HCT116 (cell line): ENCODE data around the gene SNTG2. TPM values are rescaled to one million over a fixed set of nuclear protein-coding genes. Genes with fewer than 3 reads are reported as not detected.

ENCODE experiments used
- ATAC-seq: fragments of 200-7000 bp; cut with Tn5 transposase; 2 replicates; pipeline ENCODE4 v1.9.1; 2020; ENCODE audit warnings: mild to moderate bottlenecking, moderate library complexity
- BruUV-seq: library from RNA; stranded (reverse); fragments of 400-500 nt; replicated peaks from 2 replicates; lab custom pipeline; 2021; lab: Mats Ljungman, UMichigan
- CTCF ChIA-PET: fragments of 300-600 bp; sonication (Branson Sonifier 250); formaldehyde crosslinking; loops from one replicate; lab custom pipeline; 2021; ENCODE audit warnings: antibody characterized with exemption; lab: Charles Lee
- POLR2A ChIA-PET: fragments of 300-600, 350-600 bp; sonication (Branson Sonifier 250); formaldehyde crosslinking; loops from one replicate; lab custom pipeline; 2021; ENCODE audit warnings: antibody characterized with exemption; lab: Charles Lee
- RAD21 ChIA-PET, 2 experiments: fragments of 300-600 bp; sonication (Branson Sonifier 250); formaldehyde crosslinking; loops; one replicate each; lab custom pipeline; 2023; ENCODE audit warnings: low total read pairs in 2 of 2; ENCODE audit not compliant: uncharacterized antibody in 2 of 2, unreplicated experiment in 2 of 2, low non-redundant PET in 1 of 2; lab: Charles Lee
- DNase-seq: peaks from one replicate; pipeline ENCODE4 v3.0.0-alpha.2; 2010; ENCODE audit warnings: low read depth, low spot score
- H2AFZ ChIP-seq: fragments of 200-600 bp; shearing (Covaris generic), sonication (generic); 2 replicates; pipeline ENCODE4 v1.6.1; 2017; ENCODE audit warnings: low read depth, mixed run types, mixed read lengths, antibody characterized with exemption, low read length; ENCODE audit not compliant: poor library complexity, severe bottlenecking
- H3K27ac ChIP-seq: 2 replicates; pipeline ENCODE4 v1.5.1; 2012; ENCODE audit warnings: low read depth, low read length
- H3K27me3 ChIP-seq: fragments of 200-600 bp; sonication (generic); 2 replicates; pipeline ENCODE4 v1.6.1; 2016; ENCODE audit warnings: mixed run types, low read length, mixed read lengths; ENCODE audit not compliant: insufficient read depth
- H3K36me3 ChIP-seq, 2 experiments: fragments of 200-500 bp in 1 of 2; fragments of 200-600 bp in 1 of 2; sonication (Bioruptor generic) in 1 of 2; sonication (generic) in 1 of 2; 2 replicates each; pipeline versions ENCODE4 v1.5.1 to v1.6.1; 2014 to 2016; ENCODE audit warnings: low read length in 2 of 2, inconsistent platforms in 1 of 2, mixed read lengths in 1 of 2, mixed run types in 1 of 2; ENCODE audit not compliant: insufficient read depth in 2 of 2, control insufficient read depth in 1 of 2
- H3K4me1 ChIP-seq, 2 experiments: fragments of 200-600 bp in 1 of 2; sonication (generic) in 1 of 2; 2 replicates each; pipeline versions ENCODE4 v1.5.1 to v1.6.1; 2012 to 2017; ENCODE audit warnings: low read length in 2 of 2, inconsistent platforms in 1 of 2, mild to moderate bottlenecking in 1 of 2, mixed read lengths in 1 of 2, mixed run types in 1 of 2, moderate library complexity in 1 of 2; ENCODE audit not compliant: insufficient read depth in 2 of 2, control insufficient read depth in 1 of 2
- H3K4me2 ChIP-seq: fragments of 200-600 bp; sonication (generic); 2 replicates; pipeline ENCODE4 v1.6.1; 2017; ENCODE audit warnings: mixed run types, low read length, mixed read lengths
- H3K4me3 ChIP-seq, 2 experiments: fragments of 200-600 bp in 1 of 2; sonication (generic) in 1 of 2; replicated peaks in 1 of 2; 2 replicates each; pipeline ENCODE4 v1.5.1; 2011 to 2016; ENCODE audit warnings: low read length in 2 of 2, control low read depth in 1 of 2, low read depth in 1 of 2, mild to moderate bottlenecking in 1 of 2, mixed read lengths in 1 of 2, mixed run types in 1 of 2
- H3K79me2 ChIP-seq: fragments of 200-600 bp; sonication (generic); 2 replicates; pipeline ENCODE4 v1.6.1; 2017; ENCODE audit warnings: mild to moderate bottlenecking, mixed run types, low read length, moderate library complexity, mixed read lengths; ENCODE audit not compliant: insufficient read depth
- H3K9ac ChIP-seq: fragments of 200-600 bp; sonication (generic); 2 replicates; pipeline ENCODE4 v1.6.1; 2016; ENCODE audit warnings: low read length, mixed read lengths
- H3K9me2 ChIP-seq: fragments of 200-600 bp; sonication (generic), shearing (Covaris generic); 2 replicates; pipeline ENCODE4 v1.6.1; 2017; ENCODE audit warnings: mixed run types, mild to moderate bottlenecking, moderate library complexity; ENCODE audit not compliant: insufficient read depth
- H3K9me3 ChIP-seq, 2 experiments: fragments of 200-500 bp in 1 of 2; fragments of 200-600 bp in 1 of 2; sonication (Bioruptor generic) in 1 of 2; sonication (generic) in 1 of 2; 2 replicates each; pipeline ENCODE4 v1.6.1; 2014 to 2017; ENCODE audit warnings: low read length in 2 of 2, mixed read lengths in 2 of 2, inconsistent platforms in 1 of 2, low read depth in 1 of 2, mild to moderate bottlenecking in 1 of 2, mixed run types in 1 of 2, moderate library complexity in 1 of 2; ENCODE audit not compliant: control insufficient read depth in 1 of 2, insufficient read depth in 1 of 2
- H4K20me1 ChIP-seq: fragments of 200-600 bp; sonication (generic), shearing (Covaris generic); 2 replicates; pipeline ENCODE4 v1.6.1; 2017; ENCODE audit warnings: mixed run types, mild to moderate bottlenecking, moderate library complexity; ENCODE audit not compliant: insufficient read depth
- FOSL1 ChIP-seq: IDR thresholded peaks from 2 replicates; pipeline ENCODE4 v1.6.1; 2012; ENCODE audit warnings: low read depth
- POLR2AphosphoS5 ChIP-seq: IDR thresholded peaks from 2 replicates; pipeline ENCODE4 v1.6.1; 2011; ENCODE audit warnings: mild to moderate bottlenecking, low read depth, low read length, moderate library complexity
- RAD21 ChIP-seq: IDR thresholded peaks from 2 replicates; pipeline ENCODE4 v1.6.1; 2012; ENCODE audit warnings: low read depth, mild to moderate bottlenecking
- SIN3A ChIP-seq: IDR thresholded peaks from 2 replicates; pipeline ENCODE4 v1.6.1; 2012; ENCODE audit warnings: low read depth
- SP1 ChIP-seq: IDR thresholded peaks from 2 replicates; pipeline ENCODE4 v1.6.1; 2012; ENCODE audit warnings: low read depth
- SRF ChIP-seq: IDR thresholded peaks from 2 replicates; pipeline ENCODE4 v1.6.1; 2012; ENCODE audit warnings: low read depth
- TCF7L2 ChIP-seq: IDR thresholded peaks from 2 replicates; pipeline ENCODE4 v1.7.0; 2011; ENCODE audit warnings: borderline replicate concordance, inconsistent platforms; ENCODE audit not compliant: insufficient read depth, insufficient read length; ENCODE audit errors: extremely low read depth
- ZFX ChIP-seq: fragments of 450-650 bp; IDR thresholded peaks from 2 replicates; pipeline ENCODE4 v1.6.1; 2017
- intact Hi-C: fragments of 100-400 bp; cut with micrococcal nuclease; formaldehyde crosslinking; loops from 2 replicates; pipeline ENCODE4 v1.10.0; 2022
- total RNA-seq: library from RNA; stranded (reverse); gene quantifications from one replicate; pipeline ENCODE4 v1.2.1, GENCODE V29; 2021; ENCODE audit not compliant: unreplicated experiment
- TF ChIP-seq, protein P1 (sequence below): IDR thresholded peaks from 2 replicates; pipeline ENCODE4 v1.6.1; 2012
- TF ChIP-seq, protein P2 (sequence below), 3 experiments: fragments of 200-600 bp in 1 of 3; sonication (generic) in 1 of 3; IDR thresholded peaks in 2 of 3; conservative IDR thresholded peaks in 1 of 3; 2 replicates each; pipeline ENCODE4 v1.5.1; 2012 to 2017; ENCODE audit warnings: low read depth in 2 of 3, low read length in 2 of 3, antibody characterized with exemption in 1 of 3, borderline replicate concordance in 1 of 3, control low read depth in 1 of 3, mild to moderate bottlenecking in 1 of 3, mixed read lengths in 1 of 3, mixed run types in 1 of 3, moderate library complexity in 1 of 3; ENCODE audit not compliant: insufficient read depth in 1 of 3
- TF ChIP-seq, protein P3 (sequence below): IDR thresholded peaks from 2 replicates; pipeline ENCODE4 v1.6.1; 2011; ENCODE audit warnings: mild to moderate bottlenecking, low read length, moderate library complexity; ENCODE audit not compliant: insufficient replicate concordance; ENCODE audit errors: extremely low read depth
- TF ChIP-seq, protein P4 (sequence below): IDR thresholded peaks from 2 replicates; pipeline ENCODE4 v1.6.1; 2012

SNTG2 gene
- total RNA-seq, 1 experiment from 2014 or later: not detected

DNA sequence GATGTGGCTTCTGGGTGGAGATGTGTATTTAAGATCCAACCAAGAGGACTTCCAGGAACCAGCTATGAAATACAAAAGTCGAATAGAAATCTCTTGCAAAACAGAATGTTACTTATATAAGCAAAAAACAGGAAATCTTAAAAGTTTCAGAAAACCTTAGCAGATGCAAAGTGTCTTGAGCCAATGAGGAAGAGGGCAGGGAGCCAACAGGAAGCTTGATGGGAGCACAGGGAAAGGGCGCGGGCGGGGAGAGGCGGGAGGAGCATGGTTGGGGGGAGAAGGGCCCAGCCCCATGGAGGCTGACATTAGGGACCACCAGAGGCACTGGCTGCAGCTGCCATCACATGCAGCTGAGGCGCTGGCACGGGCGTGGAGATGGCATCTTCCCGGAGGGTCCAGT lies 203.3 kb downstream of the SNTG2 start:
- CTCF ChIA-PET: interaction anchor here (0.9 kb wide), 1 partner anchor 397 kb away, joined by 3 read pairs; no protein-coding TSS in a partner anchor
- no TSS peak for BruUV-seq

DNA sequence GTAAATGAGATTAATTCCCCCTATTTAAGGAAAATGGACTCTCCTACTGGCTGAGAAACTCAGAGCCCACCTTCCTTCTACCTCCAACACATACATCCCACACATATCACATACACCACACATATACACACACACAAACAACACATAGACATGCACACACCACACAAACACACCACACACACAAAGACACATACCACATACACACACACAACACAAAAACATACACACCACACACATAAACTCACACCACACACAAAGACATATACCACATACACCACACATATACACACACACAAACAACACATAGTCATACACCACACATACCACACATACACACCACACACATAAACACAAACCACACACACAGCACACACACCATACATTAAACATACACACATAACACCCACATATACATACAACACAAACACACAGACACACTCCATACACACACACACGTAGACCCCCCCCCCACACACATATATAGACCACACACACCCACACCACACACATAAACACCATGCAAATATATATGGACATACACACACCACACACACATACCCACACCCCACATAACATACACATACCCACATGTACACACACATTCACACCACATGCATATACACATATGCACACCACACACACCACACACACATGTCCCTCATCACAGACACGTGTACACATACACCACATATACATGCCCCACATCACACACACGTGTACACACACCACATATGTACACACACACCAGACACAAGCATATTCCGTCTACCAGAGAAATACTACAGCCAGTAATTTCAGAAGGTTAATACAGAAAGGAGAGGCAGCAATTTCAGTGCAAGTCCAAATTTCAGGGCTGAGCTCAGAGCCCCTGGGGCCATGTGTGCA lies 204.3 kb downstream of the SNTG2 start:
- Histone ChIP-seq H3K4me3 (no peak overlapping the region), H3K27ac (no peak overlapping the region), H3K36me3 (no peaks in the 10 kb centered on the region), H3K9me3 (no peaks in the 10 kb centered on the region), H3K9ac (no peak overlapping the region), H3K4me1 (no peaks in the 10 kb centered on the region), H3K9me2 (no peaks in the 10 kb centered on the region), H2AFZ (no peak overlapping the region), H3K4me2 (no peak overlapping the region), H3K27me3 (peaks cover 7% of the 10 kb centered on the region), H3K79me2 (no peaks in the 10 kb centered on the region), H4K20me1 (no peaks in the 10 kb centered on the region)
- ChIA-PET RAD21 (no interaction called here), CTCF (interaction anchor here (0.9 kb wide), 1 partner anchor 396 kb away, joined by 3 read pairs; no protein-coding TSS in a partner anchor), POLR2A (no interaction called here)
- ATAC-seq (no peak), DNase-seq (no peak)
- intact Hi-C loops: no loop called here
- BruUV-seq: no TSS peak
- TF ChIP-seq SP1 (no peak), ZFX (no peak), FOSL1 (no peak), SIN3A (no peak), RAD21 (no peak), TCF7L2 (no peak), SRF (no peak)
- TF ChIP-seq, protein P1, sequence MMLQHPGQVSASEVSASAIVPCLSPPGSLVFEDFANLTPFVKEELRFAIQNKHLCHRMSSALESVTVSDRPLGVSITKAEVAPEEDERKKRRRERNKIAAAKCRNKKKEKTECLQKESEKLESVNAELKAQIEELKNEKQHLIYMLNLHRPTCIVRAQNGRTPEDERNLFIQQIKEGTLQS: no peak
- TF ChIP-seq, protein P2, sequence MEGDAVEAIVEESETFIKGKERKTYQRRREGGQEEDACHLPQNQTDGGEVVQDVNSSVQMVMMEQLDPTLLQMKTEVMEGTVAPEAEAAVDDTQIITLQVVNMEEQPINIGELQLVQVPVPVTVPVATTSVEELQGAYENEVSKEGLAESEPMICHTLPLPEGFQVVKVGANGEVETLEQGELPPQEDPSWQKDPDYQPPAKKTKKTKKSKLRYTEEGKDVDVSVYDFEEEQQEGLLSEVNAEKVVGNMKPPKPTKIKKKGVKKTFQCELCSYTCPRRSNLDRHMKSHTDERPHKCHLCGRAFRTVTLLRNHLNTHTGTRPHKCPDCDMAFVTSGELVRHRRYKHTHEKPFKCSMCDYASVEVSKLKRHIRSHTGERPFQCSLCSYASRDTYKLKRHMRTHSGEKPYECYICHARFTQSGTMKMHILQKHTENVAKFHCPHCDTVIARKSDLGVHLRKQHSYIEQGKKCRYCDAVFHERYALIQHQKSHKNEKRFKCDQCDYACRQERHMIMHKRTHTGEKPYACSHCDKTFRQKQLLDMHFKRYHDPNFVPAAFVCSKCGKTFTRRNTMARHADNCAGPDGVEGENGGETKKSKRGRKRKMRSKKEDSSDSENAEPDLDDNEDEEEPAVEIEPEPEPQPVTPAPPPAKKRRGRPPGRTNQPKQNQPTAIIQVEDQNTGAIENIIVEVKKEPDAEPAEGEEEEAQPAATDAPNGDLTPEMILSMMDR (IDR thresholded peaks at IDR 0.05 in 2 of 3, conservative IDR thresholded peaks at IDR 0.05 in 1 of 3; ENCODE audit: borderline replicate concordance in 1 of 3, insufficient read depth in 1 of 3, low read depth in 2 of 3, low read length in 2 of 3): no peak
- TF ChIP-seq, protein P3, sequence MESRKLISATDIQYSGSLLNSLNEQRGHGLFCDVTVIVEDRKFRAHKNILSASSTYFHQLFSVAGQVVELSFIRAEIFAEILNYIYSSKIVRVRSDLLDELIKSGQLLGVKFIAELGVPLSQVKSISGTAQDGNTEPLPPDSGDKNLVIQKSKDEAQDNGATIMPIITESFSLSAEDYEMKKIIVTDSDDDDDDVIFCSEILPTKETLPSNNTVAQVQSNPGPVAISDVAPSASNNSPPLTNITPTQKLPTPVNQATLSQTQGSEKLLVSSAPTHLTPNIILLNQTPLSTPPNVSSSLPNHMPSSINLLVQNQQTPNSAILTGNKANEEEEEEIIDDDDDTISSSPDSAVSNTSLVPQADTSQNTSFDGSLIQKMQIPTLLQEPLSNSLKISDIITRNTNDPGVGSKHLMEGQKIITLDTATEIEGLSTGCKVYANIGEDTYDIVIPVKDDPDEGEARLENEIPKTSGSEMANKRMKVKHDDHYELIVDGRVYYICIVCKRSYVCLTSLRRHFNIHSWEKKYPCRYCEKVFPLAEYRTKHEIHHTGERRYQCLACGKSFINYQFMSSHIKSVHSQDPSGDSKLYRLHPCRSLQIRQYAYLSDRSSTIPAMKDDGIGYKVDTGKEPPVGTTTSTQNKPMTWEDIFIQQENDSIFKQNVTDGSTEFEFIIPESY: no peak
- TF ChIP-seq, protein P4, sequence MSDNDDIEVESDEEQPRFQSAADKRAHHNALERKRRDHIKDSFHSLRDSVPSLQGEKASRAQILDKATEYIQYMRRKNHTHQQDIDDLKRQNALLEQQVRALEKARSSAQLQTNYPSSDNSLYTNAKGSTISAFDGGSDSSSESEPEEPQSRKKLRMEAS: no peak

More for the DNA sequence above, 203.3 kb downstream of the SNTG2 start:
- no peaks in the 10 kb centered on the region for H3K9me3 ChIP-seq
- DNase-seq (no peak), ATAC-seq (no peak)
- H3K27ac ChIP-seq: no peak overlapping the region
- no peaks in the 10 kb centered on the region for H4K20me1 ChIP-seq
- H3K4me1 ChIP-seq: no peaks in the 10 kb centered on the region
- no peak overlapping the region for H3K4me2 ChIP-seq
- H3K9ac ChIP-seq: no peak overlapping the region
- ChIA-PET POLR2A (no interaction called here), RAD21 (no interaction called here)
- no peaks in the 10 kb centered on the region for H3K9me2 ChIP-seq
- no peak overlapping the region for H3K4me3 ChIP-seq
- no peak overlapping the region for H2AFZ ChIP-seq
- H3K36me3 ChIP-seq: no peaks in the 10 kb centered on the region
- TF ChIP-seq FOSL1: no peak
- no peak for TF ChIP-seq POLR2AphosphoS5
- TF ChIP-seq SP1: no peak
- TF ChIP-seq, all 23 proteins: peak for 0
- Histone ChIP-seq H3K79me2 (no peaks in the 10 kb centered on the region), H3K27me3 (peaks cover 7% of the 10 kb centered on the region)
- intact Hi-C loops: no loop called here
